ENCODE measurements around the gene MACROD2.

- TF ChIP-seq MXI1 (conservative IDR thresholded peaks at IDR 0.05; ENCODE audit: poor library complexity, severe bottlenecking) (no peak), SMC3 (conservative IDR thresholded peaks at IDR 0.05; ENCODE audit: poor library complexity) (no peak), REST (IDR thresholded peaks at IDR 0.05; ENCODE audit: borderline replicate concordance) (no peak), TAF1 (IDR thresholded peaks at IDR 0.05; ENCODE audit: low read depth) (no peak), POLR2AphosphoS5 (IDR thresholded peaks at IDR 0.05) (no peak), EZH2 (IDR thresholded peaks at IDR 0.05; ENCODE audit: borderline replicate concordance, insufficient read depth, low read length, poor library complexity, severe bottlenecking) (no peak), EP300 (conservative IDR thresholded peaks at IDR 0.05; ENCODE audit: poor library complexity, severe bottlenecking) (no peak)
- TF ChIP-seq, protein P1, sequence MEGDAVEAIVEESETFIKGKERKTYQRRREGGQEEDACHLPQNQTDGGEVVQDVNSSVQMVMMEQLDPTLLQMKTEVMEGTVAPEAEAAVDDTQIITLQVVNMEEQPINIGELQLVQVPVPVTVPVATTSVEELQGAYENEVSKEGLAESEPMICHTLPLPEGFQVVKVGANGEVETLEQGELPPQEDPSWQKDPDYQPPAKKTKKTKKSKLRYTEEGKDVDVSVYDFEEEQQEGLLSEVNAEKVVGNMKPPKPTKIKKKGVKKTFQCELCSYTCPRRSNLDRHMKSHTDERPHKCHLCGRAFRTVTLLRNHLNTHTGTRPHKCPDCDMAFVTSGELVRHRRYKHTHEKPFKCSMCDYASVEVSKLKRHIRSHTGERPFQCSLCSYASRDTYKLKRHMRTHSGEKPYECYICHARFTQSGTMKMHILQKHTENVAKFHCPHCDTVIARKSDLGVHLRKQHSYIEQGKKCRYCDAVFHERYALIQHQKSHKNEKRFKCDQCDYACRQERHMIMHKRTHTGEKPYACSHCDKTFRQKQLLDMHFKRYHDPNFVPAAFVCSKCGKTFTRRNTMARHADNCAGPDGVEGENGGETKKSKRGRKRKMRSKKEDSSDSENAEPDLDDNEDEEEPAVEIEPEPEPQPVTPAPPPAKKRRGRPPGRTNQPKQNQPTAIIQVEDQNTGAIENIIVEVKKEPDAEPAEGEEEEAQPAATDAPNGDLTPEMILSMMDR (IDR thresholded peaks at IDR 0.05; ENCODE audit: poor library complexity, severe bottlenecking): no peak
Measured at GRCh38 chr20:16095226-16095625, 2099.9 kb downstream of the MACROD2 start.
